Measurements from ENCODE around the gene DLG2.

DNA sequence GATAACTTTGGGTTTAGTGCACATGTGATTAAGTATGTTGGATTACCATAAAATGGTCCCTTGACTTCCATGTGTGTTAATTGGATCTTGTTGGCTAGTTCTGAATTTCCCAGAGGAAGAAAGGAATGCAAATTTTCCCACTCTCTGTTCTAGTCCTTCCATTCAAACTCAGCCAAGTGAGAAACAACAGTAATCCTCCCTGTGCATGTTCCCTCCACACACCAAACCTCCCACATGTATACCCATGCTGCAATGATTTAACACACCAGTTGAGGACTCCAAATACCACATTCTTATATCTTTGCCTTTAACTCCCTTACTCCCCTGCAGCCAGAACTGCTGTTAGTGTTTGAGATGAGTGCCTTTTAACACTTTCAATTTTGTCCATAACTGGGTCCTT, 1158.9 kb downstream of the DLG2 start:
- TF ChIP-seq, protein P1, sequence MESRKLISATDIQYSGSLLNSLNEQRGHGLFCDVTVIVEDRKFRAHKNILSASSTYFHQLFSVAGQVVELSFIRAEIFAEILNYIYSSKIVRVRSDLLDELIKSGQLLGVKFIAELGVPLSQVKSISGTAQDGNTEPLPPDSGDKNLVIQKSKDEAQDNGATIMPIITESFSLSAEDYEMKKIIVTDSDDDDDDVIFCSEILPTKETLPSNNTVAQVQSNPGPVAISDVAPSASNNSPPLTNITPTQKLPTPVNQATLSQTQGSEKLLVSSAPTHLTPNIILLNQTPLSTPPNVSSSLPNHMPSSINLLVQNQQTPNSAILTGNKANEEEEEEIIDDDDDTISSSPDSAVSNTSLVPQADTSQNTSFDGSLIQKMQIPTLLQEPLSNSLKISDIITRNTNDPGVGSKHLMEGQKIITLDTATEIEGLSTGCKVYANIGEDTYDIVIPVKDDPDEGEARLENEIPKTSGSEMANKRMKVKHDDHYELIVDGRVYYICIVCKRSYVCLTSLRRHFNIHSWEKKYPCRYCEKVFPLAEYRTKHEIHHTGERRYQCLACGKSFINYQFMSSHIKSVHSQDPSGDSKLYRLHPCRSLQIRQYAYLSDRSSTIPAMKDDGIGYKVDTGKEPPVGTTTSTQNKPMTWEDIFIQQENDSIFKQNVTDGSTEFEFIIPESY (IDR thresholded peaks at IDR 0.05) = no peak
- TF ChIP-seq TAF1 (conservative IDR thresholded peaks at IDR 0.05) (no peak), HNF4G (IDR thresholded peaks at IDR 0.05) (no peak), FOXA1 (IDR thresholded peaks at IDR 0.05) (no peak), JUND (IDR thresholded peaks at IDR 0.05) (no peak), YY1 (IDR thresholded peaks at IDR 0.05) (no peak), SP1 (IDR thresholded peaks at IDR 0.05) (no peak), RAD21 (IDR thresholded peaks at IDR 0.05) (no peak), GABPA (IDR thresholded peaks at IDR 0.05 in 1 of 2, conservative IDR thresholded peaks at IDR 0.05 in 1 of 2) (no peak), NR2F2 (IDR thresholded peaks at IDR 0.05) (no peak)
- TF ChIP-seq, protein P2, sequence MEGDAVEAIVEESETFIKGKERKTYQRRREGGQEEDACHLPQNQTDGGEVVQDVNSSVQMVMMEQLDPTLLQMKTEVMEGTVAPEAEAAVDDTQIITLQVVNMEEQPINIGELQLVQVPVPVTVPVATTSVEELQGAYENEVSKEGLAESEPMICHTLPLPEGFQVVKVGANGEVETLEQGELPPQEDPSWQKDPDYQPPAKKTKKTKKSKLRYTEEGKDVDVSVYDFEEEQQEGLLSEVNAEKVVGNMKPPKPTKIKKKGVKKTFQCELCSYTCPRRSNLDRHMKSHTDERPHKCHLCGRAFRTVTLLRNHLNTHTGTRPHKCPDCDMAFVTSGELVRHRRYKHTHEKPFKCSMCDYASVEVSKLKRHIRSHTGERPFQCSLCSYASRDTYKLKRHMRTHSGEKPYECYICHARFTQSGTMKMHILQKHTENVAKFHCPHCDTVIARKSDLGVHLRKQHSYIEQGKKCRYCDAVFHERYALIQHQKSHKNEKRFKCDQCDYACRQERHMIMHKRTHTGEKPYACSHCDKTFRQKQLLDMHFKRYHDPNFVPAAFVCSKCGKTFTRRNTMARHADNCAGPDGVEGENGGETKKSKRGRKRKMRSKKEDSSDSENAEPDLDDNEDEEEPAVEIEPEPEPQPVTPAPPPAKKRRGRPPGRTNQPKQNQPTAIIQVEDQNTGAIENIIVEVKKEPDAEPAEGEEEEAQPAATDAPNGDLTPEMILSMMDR (IDR thresholded peaks at IDR 0.05; ENCODE audit: low read depth, low read length, missing input control) = no peak
- TF ChIP-seq, protein P3, sequence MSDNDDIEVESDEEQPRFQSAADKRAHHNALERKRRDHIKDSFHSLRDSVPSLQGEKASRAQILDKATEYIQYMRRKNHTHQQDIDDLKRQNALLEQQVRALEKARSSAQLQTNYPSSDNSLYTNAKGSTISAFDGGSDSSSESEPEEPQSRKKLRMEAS (IDR thresholded peaks at IDR 0.05) = no peak
- TF ChIP-seq, protein P4, sequence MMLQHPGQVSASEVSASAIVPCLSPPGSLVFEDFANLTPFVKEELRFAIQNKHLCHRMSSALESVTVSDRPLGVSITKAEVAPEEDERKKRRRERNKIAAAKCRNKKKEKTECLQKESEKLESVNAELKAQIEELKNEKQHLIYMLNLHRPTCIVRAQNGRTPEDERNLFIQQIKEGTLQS (IDR thresholded peaks at IDR 0.05) = no peak
